ENCODE data around the gene DSCAM. TPM values are rescaled to one million over a fixed set of nuclear protein-coding genes. Genes with fewer than 3 reads are reported as not detected.

DSCAM gene
- total RNA-seq, 1 donor from 2014 or later: not detected

DNA sequence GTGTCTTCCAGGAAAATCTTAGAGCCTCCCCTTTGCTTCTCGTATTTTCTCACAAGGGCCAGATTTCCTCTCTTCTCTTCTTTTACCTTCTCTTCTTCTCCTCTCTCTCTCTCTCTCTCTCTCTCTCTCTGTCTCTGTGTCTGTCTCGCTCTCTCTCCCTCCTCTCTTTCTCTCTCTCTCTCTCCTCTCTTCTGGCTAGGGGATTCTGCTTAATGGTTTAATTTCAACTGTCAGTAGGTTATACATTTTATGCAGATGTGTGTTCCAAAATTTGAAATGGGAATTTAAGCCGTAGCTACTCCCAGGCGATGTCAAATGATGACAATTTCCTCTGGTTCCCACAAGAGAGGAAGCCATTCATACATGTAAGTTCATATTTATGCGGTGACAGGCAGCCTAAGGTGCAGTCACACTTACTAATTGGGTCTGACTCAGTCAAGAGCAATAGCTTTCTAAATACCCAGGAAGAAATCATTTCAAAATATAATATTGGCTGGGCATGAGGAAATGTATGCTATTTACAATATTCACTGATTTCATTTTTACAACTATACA, 1.4 kb downstream of the DSCAM start:
- Histone ChIP-seq H3K9ac (no peak overlapping the region), H3K9me3 (ENCODE audit: low read depth) (no peaks in the 10 kb centered on the region), H2AFZ (replicated peaks) (no peak overlapping the region), H4K20me1 (ENCODE audit: low read depth) (no peaks in the 10 kb centered on the region), H3K4me3 (no peak overlapping the region), H3K36me3 (no peaks in the 10 kb centered on the region), H3F3A (ENCODE audit: low read depth) (peaks cover 7% of the 10 kb centered on the region), H3K27me3 (peaks cover 78% of the 10 kb centered on the region), H3K4me1 (peaks cover 11% of the 10 kb centered on the region), H3K4me2 (no peak overlapping the region), H3K79me2 (ENCODE audit: low read depth) (no peaks in the 10 kb centered on the region), H3K27ac (no peak overlapping the region)
- DNase-seq (ENCODE audit: low spot score): no peak
- TF ChIP-seq EZH2 (IDR thresholded peaks at IDR 0.05) (no peak), EZH2phosphoT487 (IDR thresholded peaks at IDR 0.05) (no peak)
- TF ChIP-seq, protein P1, sequence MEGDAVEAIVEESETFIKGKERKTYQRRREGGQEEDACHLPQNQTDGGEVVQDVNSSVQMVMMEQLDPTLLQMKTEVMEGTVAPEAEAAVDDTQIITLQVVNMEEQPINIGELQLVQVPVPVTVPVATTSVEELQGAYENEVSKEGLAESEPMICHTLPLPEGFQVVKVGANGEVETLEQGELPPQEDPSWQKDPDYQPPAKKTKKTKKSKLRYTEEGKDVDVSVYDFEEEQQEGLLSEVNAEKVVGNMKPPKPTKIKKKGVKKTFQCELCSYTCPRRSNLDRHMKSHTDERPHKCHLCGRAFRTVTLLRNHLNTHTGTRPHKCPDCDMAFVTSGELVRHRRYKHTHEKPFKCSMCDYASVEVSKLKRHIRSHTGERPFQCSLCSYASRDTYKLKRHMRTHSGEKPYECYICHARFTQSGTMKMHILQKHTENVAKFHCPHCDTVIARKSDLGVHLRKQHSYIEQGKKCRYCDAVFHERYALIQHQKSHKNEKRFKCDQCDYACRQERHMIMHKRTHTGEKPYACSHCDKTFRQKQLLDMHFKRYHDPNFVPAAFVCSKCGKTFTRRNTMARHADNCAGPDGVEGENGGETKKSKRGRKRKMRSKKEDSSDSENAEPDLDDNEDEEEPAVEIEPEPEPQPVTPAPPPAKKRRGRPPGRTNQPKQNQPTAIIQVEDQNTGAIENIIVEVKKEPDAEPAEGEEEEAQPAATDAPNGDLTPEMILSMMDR (IDR thresholded peaks at IDR 0.05): no peak
- no peaks in the 10 kb centered on the region for H3K9me3 Mint-ChIP-seq
- H3K4me3 Mint-ChIP-seq: no peak overlapping the region
- peaks cover 33% of the 10 kb centered on the region for H3K27me3 Mint-ChIP-seq (ENCODE audit: insufficient read depth, low read depth)
- no peak overlapping the region for H3K27ac Mint-ChIP-seq
- peaks cover 10% of the 10 kb centered on the region for H3K4me1 Mint-ChIP-seq
- H3K36me3 Mint-ChIP-seq: no peaks in the 10 kb centered on the region

- Histone ChIP-seq H3F3A (ENCODE audit: low read depth) (peaks cover 7% of the 10 kb centered on the region), H3K27me3 (peaks cover 84% of the 10 kb centered on the region), H3K4me3 (no peak overlapping the region), H3K79me2 (ENCODE audit: low read depth) (no peaks in the 10 kb centered on the region), H3K27ac (no peak overlapping the region), H3K36me3 (no peaks in the 10 kb centered on the region), H4K20me1 (ENCODE audit: low read depth) (no peaks in the 10 kb centered on the region), H3K9ac (no peak overlapping the region), H2AFZ (replicated peaks) (no peak overlapping the region), H3K4me2 (no peak overlapping the region), H3K9me3 (ENCODE audit: low read depth) (no peaks in the 10 kb centered on the region), H3K4me1 (peaks cover 11% of the 10 kb centered on the region)
- Mint-ChIP-seq H3K27me3 (ENCODE audit: insufficient read depth, low read depth) (peaks cover 34% of the 10 kb centered on the region), H3K36me3 (no peaks in the 10 kb centered on the region), H3K4me1 (peaks cover 10% of the 10 kb centered on the region), H3K27ac (no peak overlapping the region), H3K4me3 (no peak overlapping the region), H3K9me3 (no peaks in the 10 kb centered on the region)
- no peak for DNase-seq (ENCODE audit: low spot score)
- TF ChIP-seq, protein P1 (IDR thresholded peaks at IDR 0.05): no peak
- no peak for TF ChIP-seq EZH2 (IDR thresholded peaks at IDR 0.05)
- TF ChIP-seq EZH2phosphoT487 (IDR thresholded peaks at IDR 0.05): no peak
Measured at GRCh38 chr21:40844935-40845334, 2.0 kb downstream of the DSCAM start.

DNA sequence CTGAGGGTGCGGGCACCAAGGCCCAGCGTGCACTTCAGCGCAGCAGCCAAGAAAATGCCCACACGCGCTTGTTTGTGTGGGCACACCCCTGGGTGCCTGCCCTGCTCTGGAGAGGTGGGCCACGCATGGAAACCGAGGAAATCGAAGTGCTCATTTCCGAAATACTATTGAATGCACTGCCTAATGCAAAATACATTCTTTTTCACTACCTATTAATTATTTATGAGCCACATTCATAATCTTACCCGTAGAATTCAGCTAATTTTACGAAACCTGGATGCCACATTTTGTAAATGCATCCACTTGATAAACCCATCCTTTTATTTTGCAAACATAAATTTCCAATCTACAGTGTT, 4.8 kb downstream of the DSCAM start:
- Mint-ChIP-seq H3K36me3 (no peaks in the 10 kb centered on the region), H3K9me3 (no peaks in the 10 kb centered on the region), H3K27me3 (ENCODE audit: insufficient read depth, low read depth) (peaks cover 20% of the 10 kb centered on the region), H3K4me1 (peaks cover 6% of the 10 kb centered on the region), H3K27ac (no peak overlapping the region), H3K4me3 (peak overlapping the region; percentile 88)
- Histone ChIP-seq H3K4me2 (peak overlapping the region; percentile 100), H3F3A (ENCODE audit: low read depth) (peaks cover 4% of the 10 kb centered on the region), H3K4me3 (peak overlapping the region; percentile 73), H3K27me3 (peaks cover 76% of the 10 kb centered on the region), H3K27ac (no peak overlapping the region), H2AFZ (replicated peaks) (peak overlapping the region; percentile 99), H3K9ac (no peak overlapping the region), H3K4me1 (peaks cover 10% of the 10 kb centered on the region), H4K20me1 (ENCODE audit: low read depth) (no peaks in the 10 kb centered on the region), H3K36me3 (no peaks in the 10 kb centered on the region), H3K9me3 (ENCODE audit: low read depth) (no peaks in the 10 kb centered on the region), H3K79me2 (ENCODE audit: low read depth) (no peaks in the 10 kb centered on the region)
- TF ChIP-seq EZH2 (IDR thresholded peaks at IDR 0.05) (no peak), EZH2phosphoT487 (IDR thresholded peaks at IDR 0.05) (no peak)
- TF ChIP-seq, protein P1 (IDR thresholded peaks at IDR 0.05): no peak
- DNase-seq (ENCODE audit: low spot score): no peak
